GM21381 (cell line): ENCODE measurements around the gene PARD6B.
A peak's percentile ranks its signal among the peaks of the same experiment; 100 is the strongest.
"Not testable (repeated sequence)": the region's sequence is repeated elsewhere in the genome, so short reads cannot be mapped to it uniquely, and the experiment has no call there.

Experiments used
- ATAC-seq: cut with Tn5 transposase; IDR thresholded peaks from one replicate; pipeline ENCODE4 v1.9.1; 2021; ENCODE audit warnings: mild to moderate bottlenecking, moderate library complexity; ENCODE audit not compliant: unreplicated experiment

Gene PARD6B

GRCh38 chr20:50794181-50794845, 62.9 kb downstream of the PARD6B start:
- no peak for ATAC-seq

GRCh38 chr20:50794846-50795634, 63.7 kb downstream of the PARD6B start, which contains the start of gene BCAS4:
TSS of gene BCAS4 (plus strand) at chr20:50795061. CDS start at chr20:50795084, 23 bp downstream.
- peak; percentile 70 for ATAC-seq

GRCh38 chr20:50797142-50797541, 65.8 kb downstream of the PARD6B start:
- ATAC-seq = no peak

GRCh38 chr20:50798650-50799049, 67.3 kb downstream of the PARD6B start:
- no peak for ATAC-seq

GRCh38 chr20:50799176-50799889, 68.0 kb downstream of the PARD6B start:
- ATAC-seq = no peak

GRCh38 chr20:50799890-50800550, 68.6 kb downstream of the PARD6B start:
- peak; percentile 36 for ATAC-seq

- not testable (repeated sequence) for ATAC-seq
These were observed 69.8 kb downstream of the PARD6B start for GRCh38 chr20:50800986-50801746.

GRCh38 chr20:50801747-50802125, 70.4 kb downstream of the PARD6B start:
- no peak for ATAC-seq

- no peak for ATAC-seq
These were observed 70.9 kb downstream of the PARD6B start for GRCh38 chr20:50802289-50802688.

- ATAC-seq = no peak
These were observed 73.3 kb downstream of the PARD6B start for GRCh38 chr20:50804437-50805348.

GRCh38 chr20:50805349-50805684, 73.9 kb downstream of the PARD6B start:
- no peak for ATAC-seq

- no peak for ATAC-seq
These were observed 74.9 kb downstream of the PARD6B start for GRCh38 chr20:50806126-50806768.
